Mesothelial cell of epicardium (in vitro differentiated cells): ENCODE results near the gene AGBL4. TPM values are rescaled to one million over a fixed set of nuclear protein-coding genes. Genes with fewer than 3 reads are reported as not detected.

Experiments used
- DNase-seq, 2 experiments: peaks; one replicate each; pipeline ENCODE4 v3.0.0; 2021; ENCODE audit warnings: low spot score in 2 of 2; ENCODE audit not compliant: unreplicated experiment in 2 of 2
- H3K27ac Mint-ChIP-seq: 2 replicates; pipeline ENCODE4 v1.8.0; 2021; ENCODE audit warnings: mixed read lengths
- H3K27me3 Mint-ChIP-seq: 2 replicates; pipeline ENCODE4 v1.8.0; 2021; ENCODE audit warnings: low read depth, mixed read lengths
- H3K36me3 Mint-ChIP-seq: 2 replicates; pipeline ENCODE4 v1.8.0; 2021; ENCODE audit warnings: mixed read lengths
- H3K4me1 Mint-ChIP-seq: 2 replicates; pipeline ENCODE4 v1.8.0; 2021; ENCODE audit warnings: mixed read lengths
- H3K4me3 Mint-ChIP-seq: 2 replicates; pipeline ENCODE4 v1.8.0; 2021; ENCODE audit warnings: mild to moderate bottlenecking, moderate library complexity, mixed read lengths
- H3K9me3 Mint-ChIP-seq: 2 replicates; pipeline ENCODE4 v1.8.0; 2021; ENCODE audit warnings: mixed read lengths
- CTCF ChIP-seq: fragments of 200-600 bp; sonication (generic); IDR thresholded peaks from one replicate; pipeline ENCODE4 v1.5.0; 2021; ENCODE audit warnings: antibody characterized with exemption; ENCODE audit not compliant: unreplicated experiment
- total RNA-seq: library from RNA; stranded (reverse); gene quantifications from 3 replicates; pipeline ENCODE4 v1.2.1, GENCODE V29; 2021

Gene AGBL4
- total RNA-seq, 1 donor from 2014 or later: 0.42 TPM

- H3K4me1 Mint-ChIP-seq: no peaks in the 10 kb centered on the region
- H3K4me3 Mint-ChIP-seq: no peak overlapping the region
- no peaks in the 10 kb centered on the region for H3K9me3 Mint-ChIP-seq
- no peak overlapping the region for H3K27ac Mint-ChIP-seq
- no peak for DNase-seq
- H3K27me3 Mint-ChIP-seq: no peaks in the 10 kb centered on the region
- no peak for TF ChIP-seq CTCF
- peaks cover 25% of the 10 kb centered on the region for H3K36me3 Mint-ChIP-seq
These were observed 1274.7 kb downstream of the AGBL4 start for GRCh38 chr1:48749068-48749467.

GRCh38 chr1:48746906-48747305 lies 1276.8 kb downstream of the AGBL4 start:
- Mint-ChIP-seq H3K4me1 (no peaks in the 10 kb centered on the region), H3K9me3 (no peaks in the 10 kb centered on the region), H3K36me3 (peaks cover 21% of the 10 kb centered on the region), H3K4me3 (no peak overlapping the region), H3K27ac (no peak overlapping the region), H3K27me3 (no peaks in the 10 kb centered on the region)
- TF ChIP-seq CTCF: no peak
- no peak for DNase-seq

- H3K4me1 Mint-ChIP-seq: peaks cover 5% of the 10 kb centered on the region
- H3K9me3 Mint-ChIP-seq: no peaks in the 10 kb centered on the region
- no peak for TF ChIP-seq CTCF
- DNase-seq: no peak
- no peaks in the 10 kb centered on the region for H3K27me3 Mint-ChIP-seq
- peaks cover 17% of the 10 kb centered on the region for H3K36me3 Mint-ChIP-seq
- no peak overlapping the region for H3K27ac Mint-ChIP-seq
- H3K4me3 Mint-ChIP-seq: no peak overlapping the region
These were observed 1279.7 kb downstream of the AGBL4 start for GRCh38 chr1:48744032-48744431.

DNA sequence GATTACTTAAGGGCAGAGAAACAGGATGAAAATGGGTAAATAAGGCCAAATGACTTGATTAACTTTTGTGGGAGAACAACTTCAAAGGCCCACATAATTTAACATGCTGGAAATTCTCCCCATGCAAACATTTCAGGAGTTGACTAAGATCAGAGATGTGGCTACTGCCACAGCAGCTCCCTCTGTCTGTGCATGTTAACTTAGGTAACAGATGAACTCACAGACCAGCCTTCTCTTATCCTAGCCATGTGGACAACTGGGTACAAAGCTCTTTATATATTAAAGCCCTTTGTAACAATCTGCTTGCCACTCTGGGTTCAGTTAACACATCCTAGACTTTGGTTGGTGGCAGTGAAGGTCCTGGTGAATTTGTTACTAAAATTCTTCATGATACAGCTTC lies 1280.3 kb downstream of the AGBL4 start:
- H3K36me3 Mint-ChIP-seq: peaks cover 19% of the 10 kb centered on the region
- H3K4me1 Mint-ChIP-seq: peaks cover 7% of the 10 kb centered on the region
- TF ChIP-seq CTCF: no peak
- no peak overlapping the region for H3K27ac Mint-ChIP-seq
- H3K9me3 Mint-ChIP-seq: no peaks in the 10 kb centered on the region
- H3K4me3 Mint-ChIP-seq: no peak overlapping the region
- DNase-seq: no peak
- H3K27me3 Mint-ChIP-seq: no peaks in the 10 kb centered on the region

DNA sequence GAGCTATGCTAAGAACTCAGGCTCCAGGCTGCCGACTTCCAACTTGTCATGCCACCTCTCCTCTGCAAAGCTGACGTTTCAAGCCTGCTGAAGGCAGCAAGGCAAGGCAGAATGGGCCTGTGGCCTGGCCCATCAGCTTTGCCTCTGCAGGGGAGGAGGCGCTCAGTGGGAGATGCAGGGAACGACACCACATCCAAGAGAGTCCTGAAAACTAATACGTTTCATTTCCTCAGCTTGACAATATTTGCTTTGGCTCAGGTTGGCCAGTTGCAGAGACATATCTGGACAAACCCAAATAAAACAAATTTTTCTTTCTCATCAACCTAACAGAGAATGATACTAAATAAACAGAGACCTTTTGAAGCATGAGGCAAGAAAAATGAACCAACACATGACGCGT lies 1282.4 kb downstream of the AGBL4 start:
- no peak overlapping the region for H3K27ac Mint-ChIP-seq
- no peaks in the 10 kb centered on the region for H3K27me3 Mint-ChIP-seq
- TF ChIP-seq CTCF: no peak
- DNase-seq: no peak
- H3K4me3 Mint-ChIP-seq: no peak overlapping the region
- peaks cover 35% of the 10 kb centered on the region for H3K36me3 Mint-ChIP-seq
- H3K4me1 Mint-ChIP-seq: peaks cover 7% of the 10 kb centered on the region
- no peaks in the 10 kb centered on the region for H3K9me3 Mint-ChIP-seq

GRCh38 chr1:48740621-48741020 lies 1283.1 kb downstream of the AGBL4 start:
- H3K9me3 Mint-ChIP-seq: no peaks in the 10 kb centered on the region
- H3K4me3 Mint-ChIP-seq: no peak overlapping the region
- no peak for TF ChIP-seq CTCF
- H3K27me3 Mint-ChIP-seq: no peaks in the 10 kb centered on the region
- no peak overlapping the region for H3K27ac Mint-ChIP-seq
- no peak for DNase-seq
- H3K36me3 Mint-ChIP-seq: peaks cover 39% of the 10 kb centered on the region
- H3K4me1 Mint-ChIP-seq: peaks cover 7% of the 10 kb centered on the region
